H9 (cell line): ENCODE results near the gene RAB7B. TPM values are rescaled to one million over a fixed set of nuclear protein-coding genes. Genes with fewer than 3 reads are reported as not detected.

Experiments used
- DNase-seq: peaks from one replicate; pipeline ENCODE4 v3.0.0-alpha.2; 2017
- H2AFZ ChIP-seq: one replicate; pipeline ENCODE4 v1.6.1; 2013; ENCODE audit warnings: mild to moderate bottlenecking, low read length, control low read depth, moderate library complexity
- H2AK5ac ChIP-seq: 2 replicates; pipeline ENCODE4 v1.6.1; 2013; ENCODE audit warnings: low read length, control low read depth, mixed read lengths; ENCODE audit not compliant: insufficient read length
- H2BK120ac ChIP-seq: one replicate; pipeline ENCODE4 v1.6.1; 2013; ENCODE audit warnings: low read depth, mild to moderate bottlenecking, low read length, control low read depth, inconsistent platforms; ENCODE audit not compliant: poor library complexity, severe bottlenecking
- H2BK12ac ChIP-seq: 2 replicates; pipeline ENCODE4 v1.6.1; 2013; ENCODE audit warnings: low read length, control low read depth, mixed read lengths, low read depth; ENCODE audit not compliant: insufficient read length
- H2BK15ac ChIP-seq: 2 replicates; pipeline ENCODE4 v1.6.1; 2013; ENCODE audit warnings: low read depth, low read length, control low read depth
- H2BK20ac ChIP-seq: one replicate; pipeline ENCODE4 v1.6.1; 2013; ENCODE audit warnings: low read depth, mild to moderate bottlenecking, low read length, control low read depth, inconsistent platforms; ENCODE audit not compliant: poor library complexity, severe bottlenecking
- H2BK5ac ChIP-seq: 2 replicates; pipeline ENCODE4 v1.6.1; 2013; ENCODE audit warnings: low read length, control low read depth, mixed read lengths; ENCODE audit not compliant: insufficient read length
- H3K14ac ChIP-seq: 2 replicates; pipeline ENCODE4 v1.6.1; 2013; ENCODE audit warnings: low read length, control low read depth; ENCODE audit not compliant: insufficient read depth
- H3K18ac ChIP-seq: 2 replicates; pipeline ENCODE4 v1.6.1; 2013; ENCODE audit warnings: low read depth, mild to moderate bottlenecking, mixed read lengths, low read length, control low read depth; ENCODE audit not compliant: insufficient read length
- H3K23ac ChIP-seq: 2 replicates; pipeline ENCODE4 v1.6.1; 2013; ENCODE audit warnings: low read length, control low read depth, mixed read lengths, low read depth; ENCODE audit not compliant: insufficient read length
- H3K23me2 ChIP-seq: 2 replicates; pipeline ENCODE4 v1.6.1; 2013; ENCODE audit warnings: low read depth, mild to moderate bottlenecking, mixed read lengths, low read length, control low read depth; ENCODE audit not compliant: insufficient read length, poor library complexity, severe bottlenecking
- H3K27ac ChIP-seq: 2 replicates; pipeline ENCODE4 v1.5.1; 2013; ENCODE audit warnings: low read length, control low read depth, mixed read lengths, low read depth; ENCODE audit not compliant: insufficient read length
- H3K27me3 ChIP-seq: 2 replicates; pipeline ENCODE4 v1.6.1; 2013; ENCODE audit warnings: low read length, control low read depth, inconsistent platforms; ENCODE audit not compliant: insufficient read depth
- H3K4ac ChIP-seq: 2 replicates; pipeline ENCODE4 v1.6.1; 2013; ENCODE audit warnings: low read depth, mild to moderate bottlenecking, control low read depth, inconsistent platforms, low read length, moderate library complexity
- H3K4me1 ChIP-seq: 2 replicates; pipeline ENCODE4 v1.6.1; 2013; ENCODE audit warnings: low read length, control low read depth, inconsistent platforms; ENCODE audit not compliant: insufficient read depth
- H3K4me2 ChIP-seq: 2 replicates; pipeline ENCODE4 v1.6.1; 2013; ENCODE audit warnings: low read length, control low read depth, mixed read lengths; ENCODE audit not compliant: insufficient read length, insufficient read depth
- H3K56ac ChIP-seq: 2 replicates; pipeline ENCODE4 v1.6.1; 2013; ENCODE audit warnings: low read depth, mild to moderate bottlenecking, mixed read lengths, low read length, control low read depth; ENCODE audit not compliant: insufficient read length
- H3K79me1 ChIP-seq: 2 replicates; pipeline ENCODE4 v1.6.1; 2013; ENCODE audit warnings: low read depth, mild to moderate bottlenecking, moderate library complexity, low read length, control low read depth, inconsistent platforms; ENCODE audit not compliant: insufficient read depth, poor library complexity, severe bottlenecking
- H3K79me2 ChIP-seq: 2 replicates; pipeline ENCODE4 v1.6.1; 2013; ENCODE audit warnings: low read length, control low read depth, inconsistent platforms; ENCODE audit not compliant: insufficient read depth
- H3K9ac ChIP-seq: 2 replicates; pipeline ENCODE4 v1.6.1; 2013; ENCODE audit warnings: low read length, control low read depth, mixed read lengths; ENCODE audit not compliant: insufficient read length; ENCODE audit errors: extremely low read depth
- H3K9me3 ChIP-seq: one replicate; pipeline ENCODE4 v1.6.1; 2013; ENCODE audit warnings: low read depth, low read length, inconsistent platforms; ENCODE audit not compliant: control insufficient read depth
- H3T11ph ChIP-seq: one replicate; pipeline ENCODE4 v1.6.1; 2013; ENCODE audit warnings: mild to moderate bottlenecking, low read length, control low read depth, inconsistent platforms
- H4K20me1 ChIP-seq: one replicate; pipeline ENCODE4 v1.6.1; 2013; ENCODE audit not compliant: control insufficient read depth, insufficient read length, insufficient read depth
- H4K5ac ChIP-seq: 2 replicates; pipeline ENCODE4 v1.6.1; 2013; ENCODE audit warnings: low read depth, mild to moderate bottlenecking, mixed read lengths, low read length, control low read depth; ENCODE audit not compliant: insufficient read length
- H4K8ac ChIP-seq: replicated peaks from 2 replicates; pipeline ENCODE4 v1.6.1; 2013; ENCODE audit warnings: low read length, control low read depth, mixed read lengths, low read depth; ENCODE audit not compliant: insufficient read length
- H4K91ac ChIP-seq: 2 replicates; pipeline ENCODE4 v1.6.1; 2013; ENCODE audit warnings: low read depth, mild to moderate bottlenecking, moderate library complexity, mixed read lengths, low read length, control low read depth; ENCODE audit not compliant: insufficient read length
- H3K27ac Mint-ChIP-seq, 3 experiments: 2 replicates in 2 of 3; 3 replicates in 1 of 3; pipeline ENCODE4 v1.8.0; 2020 to 2021; ENCODE audit warnings: mixed read lengths in 3 of 3, mild to moderate bottlenecking in 1 of 3, moderate library complexity in 1 of 3
- H3K27me3 Mint-ChIP-seq: 2 replicates; pipeline ENCODE4 v1.8.0; 2021; ENCODE audit warnings: low read depth, mild to moderate bottlenecking, moderate library complexity, mixed read lengths
- H3K36me3 Mint-ChIP-seq, 3 experiments: 2 replicates in 2 of 3; 3 replicates in 1 of 3; pipeline ENCODE4 v1.8.0; 2020 to 2021; ENCODE audit warnings: low read depth in 3 of 3, mixed read lengths in 3 of 3; ENCODE audit not compliant: insufficient read depth in 1 of 3
- H3K4me1 Mint-ChIP-seq, 2 experiments: 2 replicates each; pipeline ENCODE4 v1.8.0; 2020; ENCODE audit warnings: mixed read lengths in 2 of 2
- H3K4me3 Mint-ChIP-seq, 2 experiments: 2 replicates in 1 of 2; 3 replicates in 1 of 2; pipeline ENCODE4 v1.8.0; 2020 to 2021; ENCODE audit warnings: mild to moderate bottlenecking in 2 of 2, mixed read lengths in 2 of 2, moderate library complexity in 1 of 2
- H3K9me3 Mint-ChIP-seq, 2 experiments: 2 replicates in 1 of 2; 3 replicates in 1 of 2; pipeline ENCODE4 v1.8.0; 2020; ENCODE audit warnings: mild to moderate bottlenecking in 2 of 2, mixed read lengths in 2 of 2, moderate library complexity in 1 of 2
- WGBS: extraction: QIAGEN DNeasy Blood & Tissue Kit; methylation state at CpG from one replicate; pipeline ENCODE4 v1.1.7; 2013; ENCODE audit warnings: missing lambda C conversion rate, low lambda C conversion rate, mixed read lengths; ENCODE audit not compliant: insufficient read length; ENCODE audit errors: extremely low coverage; 5-methylcytosine and 5-hydroxymethylcytosine counted together
- total RNA-seq: library from RNA; stranded (reverse); gene quantifications from 2 replicates; pipeline ENCODE4 v1.2.1, GENCODE V29; 2021
- TF ChIP-seq, protein P1 (sequence below): fragments of 200-600 bp; sonication (generic); conservative IDR thresholded peaks from 3 replicates; pipeline ENCODE4 v1.8.0; 2021; ENCODE audit warnings: antibody characterized with exemption, mild to moderate bottlenecking

The RAB7B gene
- total RNA-seq, 1 experiment from 2014 or later, result 0.68 TPM

- no peak overlapping the region for H2BK5ac ChIP-seq
- no peaks in the 10 kb centered on the region for H3K23me2 ChIP-seq
- Mint-ChIP-seq H3K9me3 (no peaks in the 10 kb centered on the region; a peak in 1 of 5 replicates), H3K36me3 (no peaks in the 10 kb centered on the region), H3K27me3 (no peaks in the 10 kb centered on the region; the same call in 1 of the 2 replicates), H3K4me1 (peaks cover 16 to 19% of the 10 kb centered on the region in 2 experiments), H3K4me3 (no peak overlapping the region), H3K27ac (no peak overlapping the region; a peak in 1 of 7 replicates)
- no peak overlapping the region for H4K91ac ChIP-seq
- no peaks in the 10 kb centered on the region for H4K20me1 ChIP-seq
- no peak overlapping the region for H3K9ac ChIP-seq
- no peak overlapping the region for H3K56ac ChIP-seq
- H2BK120ac ChIP-seq, result no peak overlapping the region
- no peak overlapping the region for H2BK20ac ChIP-seq
- H2AK5ac ChIP-seq, result no peak overlapping the region
- no peak overlapping the region for H3K4ac ChIP-seq
- H3K27me3 ChIP-seq, result no peaks in the 10 kb centered on the region
- no peak overlapping the region for H2AFZ ChIP-seq
- no peak overlapping the region for H4K5ac ChIP-seq
- TF ChIP-seq, protein P1, sequence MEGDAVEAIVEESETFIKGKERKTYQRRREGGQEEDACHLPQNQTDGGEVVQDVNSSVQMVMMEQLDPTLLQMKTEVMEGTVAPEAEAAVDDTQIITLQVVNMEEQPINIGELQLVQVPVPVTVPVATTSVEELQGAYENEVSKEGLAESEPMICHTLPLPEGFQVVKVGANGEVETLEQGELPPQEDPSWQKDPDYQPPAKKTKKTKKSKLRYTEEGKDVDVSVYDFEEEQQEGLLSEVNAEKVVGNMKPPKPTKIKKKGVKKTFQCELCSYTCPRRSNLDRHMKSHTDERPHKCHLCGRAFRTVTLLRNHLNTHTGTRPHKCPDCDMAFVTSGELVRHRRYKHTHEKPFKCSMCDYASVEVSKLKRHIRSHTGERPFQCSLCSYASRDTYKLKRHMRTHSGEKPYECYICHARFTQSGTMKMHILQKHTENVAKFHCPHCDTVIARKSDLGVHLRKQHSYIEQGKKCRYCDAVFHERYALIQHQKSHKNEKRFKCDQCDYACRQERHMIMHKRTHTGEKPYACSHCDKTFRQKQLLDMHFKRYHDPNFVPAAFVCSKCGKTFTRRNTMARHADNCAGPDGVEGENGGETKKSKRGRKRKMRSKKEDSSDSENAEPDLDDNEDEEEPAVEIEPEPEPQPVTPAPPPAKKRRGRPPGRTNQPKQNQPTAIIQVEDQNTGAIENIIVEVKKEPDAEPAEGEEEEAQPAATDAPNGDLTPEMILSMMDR, result no peak
- H3K9me3 ChIP-seq, result no peaks in the 10 kb centered on the region
- DNase-seq, result no peak
- no peak overlapping the region for H3K27ac ChIP-seq
- WGBS, result no CpG with 5 or more reads among the region's 12 CpGs
- H3K79me2 ChIP-seq, result no peaks in the 10 kb centered on the region
- H3T11ph ChIP-seq, result no peak overlapping the region
- no peak overlapping the region for H3K4me2 ChIP-seq
- H2BK15ac ChIP-seq, result no peak overlapping the region
- H3K79me1 ChIP-seq, result no peaks in the 10 kb centered on the region
- H3K18ac ChIP-seq, result no peak overlapping the region
- no peaks in the 10 kb centered on the region for H3K4me1 ChIP-seq
- H4K8ac ChIP-seq, result no peak overlapping the region
- H2BK12ac ChIP-seq, result no peak overlapping the region
- no peak overlapping the region for H3K23ac ChIP-seq
- H3K14ac ChIP-seq, result no peak overlapping the region
Observed at GRCh38 chr1:205927676-205928075, 75.5 kb downstream of the RAB7B start.
